HG03175 (cell line): ENCODE data around the gene PELO.
A peak's percentile ranks its signal among the peaks of the same experiment; 100 is the strongest.
"Not testable (repeated sequence)": the region's sequence is repeated elsewhere in the genome, so short reads cannot be mapped to it uniquely, and the experiment has no call there.

Experiments
- ATAC-seq: cut with Tn5 transposase; IDR thresholded peaks from one replicate; pipeline ENCODE4 v1.9.1; 2021; ENCODE audit warnings: mild to moderate bottlenecking, moderate library complexity; ENCODE audit not compliant: unreplicated experiment

Gene PELO

GRCh38 chr5:52800394-52801213 lies 12.9 kb downstream of the PELO start:
- peak; percentile 47 for ATAC-seq

- no peak for ATAC-seq
Observed at GRCh38 chr5:52801329-52801728, 13.6 kb downstream of the PELO start.

GRCh38 chr5:52802272-52802973 lies 14.7 kb downstream of the PELO start:
- ATAC-seq = no peak

- ATAC-seq = no peak
Observed at GRCh38 chr5:52802974-52803336, 15.2 kb downstream of the PELO start.

- no peak for ATAC-seq
Observed at GRCh38 chr5:52804387-52804791, 16.7 kb downstream of the PELO start.

GRCh38 chr5:52804981-52805380 lies 17.3 kb downstream of the PELO start:
- ATAC-seq = no peak

- ATAC-seq = no peak
Observed at GRCh38 chr5:52805615-52806014, 17.9 kb downstream of the PELO start.

GRCh38 chr5:52807037-52807436 lies 19.3 kb downstream of the PELO start:
- no peak for ATAC-seq

- ATAC-seq = no peak
Observed at GRCh38 chr5:52807723-52808122, 20.0 kb downstream of the PELO start.

GRCh38 chr5:52808316-52808901 lies 20.7 kb downstream of the PELO start:
- ATAC-seq = no peak

- ATAC-seq = no peak
Observed at GRCh38 chr5:52809884-52810283, 22.2 kb downstream of the PELO start.

GRCh38 chr5:52810426-52810825 lies 22.7 kb downstream of the PELO start:
- no peak for ATAC-seq

- no peak for ATAC-seq
Observed at GRCh38 chr5:52811067-52811749, 23.5 kb downstream of the PELO start.

GRCh38 chr5:52814352-52815148 lies 26.8 kb downstream of the PELO start:
- ATAC-seq = no peak

GRCh38 chr5:52817818-52818217 lies 30.1 kb downstream of the PELO start:
- ATAC-seq = no peak

- ATAC-seq = no peak
Observed at GRCh38 chr5:52818360-52818759, 30.6 kb downstream of the PELO start.

- ATAC-seq = not testable (repeated sequence)
Observed at GRCh38 chr5:52818807-52819206, 31.1 kb downstream of the PELO start.

GRCh38 chr5:52821901-52822300 lies 34.2 kb downstream of the PELO start:
- no peak for ATAC-seq

GRCh38 chr5:52822437-52822836 lies 34.7 kb downstream of the PELO start:
- no peak for ATAC-seq

- no peak for ATAC-seq
Observed at GRCh38 chr5:52824827-52825226, 37.1 kb downstream of the PELO start.

GRCh38 chr5:52825826-52826225 lies 38.1 kb downstream of the PELO start:
- ATAC-seq = peak; percentile 98
